ENCODE results near the gene UBASH3A. TPM values are rescaled to one million over a fixed set of nuclear protein-coding genes. Genes with fewer than 3 reads are reported as not detected.

Gene UBASH3A
- total RNA-seq, 1 donor = not detected

GRCh38 chr21:42437786-42438185, 34.1 kb downstream of the UBASH3A start:
- no peak overlapping the region for H3K4me3 ChIP-seq (ENCODE audit: low read depth, low read length)
- no peak for DNase-seq (ENCODE audit: low read depth)
- TF ChIP-seq CTCF (IDR thresholded peaks at IDR 0.05; ENCODE audit: insufficient read depth, low read length) = no peak

DNA sequence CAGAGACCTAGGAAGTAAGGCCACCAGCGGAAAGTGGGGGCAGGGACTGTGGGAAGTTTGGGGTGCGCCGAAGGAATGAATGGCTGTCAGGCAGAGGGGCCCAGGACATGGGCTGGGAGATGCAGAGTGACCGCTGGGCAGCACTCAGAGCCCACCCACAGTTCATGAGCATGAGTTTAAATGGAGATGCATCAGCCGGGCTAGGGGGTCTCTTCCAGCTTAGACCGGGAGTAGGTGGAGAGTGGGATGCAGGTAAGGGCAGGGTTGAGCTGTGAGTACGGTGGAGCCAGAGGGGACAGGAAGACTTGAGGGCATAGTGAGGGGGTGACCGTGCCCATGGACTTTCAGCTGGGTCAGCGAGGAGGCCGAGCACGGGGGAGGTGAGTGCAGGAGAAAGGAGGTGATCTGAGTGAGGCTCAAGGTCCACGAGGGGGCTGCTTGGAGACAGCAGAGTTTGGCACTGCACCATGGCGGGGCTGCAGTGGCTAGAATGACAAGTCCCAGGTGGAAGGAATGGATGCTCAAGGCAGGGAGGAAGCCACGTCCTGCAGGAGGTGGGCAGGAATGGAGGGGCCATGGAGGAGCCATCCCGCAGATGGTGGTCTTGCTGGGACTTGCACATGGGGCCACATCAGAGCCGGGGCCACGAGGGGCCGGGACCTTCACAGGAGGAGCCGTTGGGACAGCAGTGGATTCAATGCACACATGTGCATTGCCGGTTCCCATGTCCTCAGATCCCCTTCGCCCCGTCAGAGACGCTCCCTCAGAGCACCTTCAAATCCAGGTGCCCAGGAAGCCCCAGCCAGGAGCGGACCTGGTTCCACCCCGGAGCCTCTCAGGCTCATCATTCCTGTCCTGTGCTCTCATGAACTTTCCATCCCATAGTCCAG, 34.9 kb downstream of the UBASH3A start:
- no peak for TF ChIP-seq CTCF (IDR thresholded peaks at IDR 0.05; ENCODE audit: insufficient read depth, low read length)
- no peak for DNase-seq (ENCODE audit: low read depth)
- H3K4me3 ChIP-seq (ENCODE audit: low read depth, low read length) = no peak overlapping the region

DNA sequence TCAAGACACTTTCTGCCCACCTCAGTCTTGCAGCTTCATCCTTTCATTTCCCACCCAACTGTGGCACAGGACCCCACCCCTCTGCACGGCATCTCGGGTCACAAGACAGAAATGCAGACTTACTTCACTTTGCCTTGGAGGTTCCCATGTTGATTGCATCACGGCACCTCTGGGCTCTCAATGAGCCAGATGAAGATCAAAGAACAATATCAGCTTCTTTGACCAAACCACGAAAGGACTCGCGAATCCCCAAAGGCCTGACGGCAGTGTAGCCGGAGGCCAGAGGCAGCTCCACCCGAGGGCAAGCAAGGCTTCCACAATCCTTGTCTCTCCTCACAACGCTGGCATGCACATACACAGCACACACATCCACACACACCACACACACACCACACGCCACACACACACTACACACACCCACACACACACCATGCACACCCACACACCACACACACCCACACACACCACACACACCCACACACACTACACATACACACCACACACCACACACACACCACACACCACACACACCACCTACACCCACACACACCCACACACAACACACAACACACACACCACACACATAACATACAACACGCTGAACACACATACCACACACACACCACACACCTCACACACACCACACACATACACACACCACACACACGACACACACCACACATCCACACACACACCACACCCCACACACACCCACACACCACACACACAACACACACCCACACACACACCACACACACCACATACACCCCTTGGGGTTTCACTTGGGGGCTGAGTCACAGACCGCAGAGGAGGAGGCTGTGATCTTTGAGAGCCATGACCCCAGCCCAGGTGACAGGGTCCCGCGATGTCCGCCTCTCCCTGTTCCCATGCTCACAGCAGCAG, 35.8 kb downstream of the UBASH3A start:
- no peak for TF ChIP-seq CTCF (IDR thresholded peaks at IDR 0.05; ENCODE audit: insufficient read depth, low read length)
- no peak for DNase-seq (ENCODE audit: low read depth)

GRCh38 chr21:42440187-42440792, 36.6 kb downstream of the UBASH3A start:
- DNase-seq (ENCODE audit: low read depth) = no peak
- H3K4me3 ChIP-seq (ENCODE audit: low read depth, low read length) = no peak overlapping the region
- TF ChIP-seq CTCF (IDR thresholded peaks at IDR 0.05; ENCODE audit: insufficient read depth, low read length) = no peak

More for the DNA sequence above, 35.8 kb downstream of the UBASH3A start:
- no peak overlapping the region for H3K4me3 ChIP-seq (ENCODE audit: low read depth, low read length)

DNA sequence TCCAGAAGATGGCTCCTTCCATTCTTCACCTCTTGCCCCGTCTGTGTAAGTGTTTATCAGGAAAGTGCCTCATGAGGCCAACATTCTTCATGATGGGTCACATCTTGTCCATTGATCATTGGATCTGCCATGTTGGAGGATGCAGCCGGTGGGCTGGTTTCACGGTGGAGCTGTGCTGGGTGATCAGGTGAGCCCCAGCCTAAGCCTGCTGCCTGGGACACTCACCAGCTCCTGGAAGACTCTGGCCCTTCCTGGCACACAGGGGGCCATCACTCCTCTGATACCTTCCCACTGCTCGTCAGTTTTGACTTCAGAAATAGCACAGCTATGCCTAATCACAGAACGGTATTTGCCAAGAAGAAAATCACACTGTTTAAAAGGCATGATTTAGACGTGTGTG, 38.3 kb downstream of the UBASH3A start:
- H3K4me3 ChIP-seq (ENCODE audit: low read depth, low read length) = no peak overlapping the region
- no peak for TF ChIP-seq CTCF (IDR thresholded peaks at IDR 0.05; ENCODE audit: insufficient read depth, low read length)
- DNase-seq (ENCODE audit: low read depth) = no peak

GRCh38 chr21:42443181-42443785, 39.6 kb downstream of the UBASH3A start:
- H3K4me3 ChIP-seq (ENCODE audit: low read depth, low read length) = no peak overlapping the region
- no peak for TF ChIP-seq CTCF (IDR thresholded peaks at IDR 0.05; ENCODE audit: insufficient read depth, low read length)

More at GRCh38 chr21:42443181-42443785, 39.6 kb downstream of the UBASH3A start:
- DNase-seq (ENCODE audit: low read depth) = no peak

All from fibroblast of the aortic adventitia (primary cell).